GM23248 (cell line): ENCODE measurements around the gene CAMP. TPM values are rescaled to one million over a fixed set of nuclear protein-coding genes. Genes with fewer than 3 reads are reported as not detected.
A peak's percentile ranks its signal among the peaks of the same experiment; 100 is the strongest.

ENCODE experiments used
- DNase-seq: peaks from one replicate; pipeline ENCODE4 v3.0.0-alpha.2; 2015
- H2AFZ ChIP-seq: fragments of 200-600 bp; sonication (generic); 2 replicates; pipeline ENCODE4 v1.6.1; 2016; ENCODE audit warnings: antibody characterized with exemption
- H3F3A ChIP-seq: fragments of 200-600 bp; sonication (generic); 2 replicates; pipeline ENCODE4 v1.6.1; 2016; ENCODE audit warnings: mild to moderate bottlenecking, antibody characterized with exemption, mixed run types; ENCODE audit not compliant: insufficient read depth
- H3K27ac ChIP-seq: fragments of 200-600 bp; sonication (generic); 2 replicates; pipeline ENCODE4 v1.5.1; 2016; ENCODE audit warnings: mild to moderate bottlenecking
- H3K27me3 ChIP-seq: fragments of 200-600 bp; sonication (generic); replicated peaks from 2 replicates; pipeline ENCODE4 v1.6.1; 2016; ENCODE audit warnings: mild to moderate bottlenecking; ENCODE audit not compliant: insufficient read depth
- H3K36me3 ChIP-seq: fragments of 200-600 bp; sonication (generic); 2 replicates; pipeline ENCODE4 v1.6.1; 2016; ENCODE audit warnings: low read depth, mild to moderate bottlenecking
- H3K4me1 ChIP-seq: fragments of 200-600 bp; sonication (generic); 2 replicates; pipeline ENCODE4 v1.6.1; 2016; ENCODE audit warnings: mild to moderate bottlenecking; ENCODE audit not compliant: insufficient read depth
- H3K4me2 ChIP-seq: fragments of 200-600 bp; sonication (generic); one replicate; pipeline ENCODE4 v1.6.1; 2016; ENCODE audit warnings: mild to moderate bottlenecking; ENCODE audit not compliant: unreplicated experiment
- H3K4me3 ChIP-seq: fragments of 200-600 bp; sonication (generic); 2 replicates; pipeline ENCODE4 v1.5.1; 2016; ENCODE audit warnings: mild to moderate bottlenecking
- H3K79me2 ChIP-seq: fragments of 200-600 bp; sonication (generic); 2 replicates; pipeline ENCODE4 v1.6.1; 2016; ENCODE audit warnings: mild to moderate bottlenecking; ENCODE audit not compliant: insufficient read depth
- H3K9ac ChIP-seq: fragments of 200-600 bp; sonication (generic); 2 replicates; pipeline ENCODE4 v1.6.1; 2016; ENCODE audit warnings: mild to moderate bottlenecking
- H3K9me2 ChIP-seq: fragments of 200-600 bp; sonication (generic); 2 replicates; pipeline ENCODE4 v1.6.1; 2016; ENCODE audit warnings: mixed run types, mild to moderate bottlenecking, moderate library complexity; ENCODE audit not compliant: insufficient read depth
- H3K9me3 ChIP-seq: fragments of 200-600 bp; sonication (generic); one replicate; pipeline ENCODE4 v1.6.1; 2017; ENCODE audit warnings: low read depth
- H4K20me1 ChIP-seq: fragments of 200-600 bp; sonication (generic); 2 replicates; pipeline ENCODE4 v1.6.0; 2016; ENCODE audit not compliant: insufficient read depth
- EZH2 ChIP-seq: fragments of 200-600 bp; sonication (generic); IDR thresholded peaks from 2 replicates; pipeline ENCODE4 v1.6.1; 2018; ENCODE audit warnings: antibody characterized with exemption, mild to moderate bottlenecking; ENCODE audit not compliant: insufficient read depth, poor library complexity, severe bottlenecking
- EZH2phosphoT487 ChIP-seq: fragments of 200-600 bp; sonication (generic); IDR thresholded peaks from 2 replicates; pipeline ENCODE4 v1.6.1; 2018; ENCODE audit warnings: antibody characterized with exemption, moderate library complexity, mild to moderate bottlenecking, low read depth; ENCODE audit not compliant: insufficient read depth
- WGBS, 2 experiments: methylation state at CpG; one replicate each; pipeline ENCODE4 v1.1.6; 2015 to 2017; ENCODE audit warnings: low lambda C conversion rate in 2 of 2, low coverage in 1 of 2; ENCODE audit errors: missing lambda C conversion rate in 2 of 2; 5-methylcytosine and 5-hydroxymethylcytosine counted together
- in situ Hi-C: fragments of 300-500 bp; cut with MboI; formaldehyde crosslinking; loops from 2 replicates; pipeline ENCODE4 v1.15.0; 2020
- polyA plus RNA-seq: library from polyadenylated mRNA; unstranded; fragments of >200 nt; fragmentation: Nextera tagmentation; extraction: Ambion mirVana; gene quantifications from 2 replicates; pipeline ENCODE4 v1.2.1, GENCODE V29; 2016
- total RNA-seq: library from RNA; depleted of rRNA; stranded (reverse); fragments of >200 nt; shearing (Covaris generic); gene quantifications from 2 replicates; pipeline ENCODE4 v1.2.3, GENCODE V29; 2014

Gene CAMP
- total and polyA plus RNA-seq, 2 experiments from 2014 or later = not detected

DNA sequence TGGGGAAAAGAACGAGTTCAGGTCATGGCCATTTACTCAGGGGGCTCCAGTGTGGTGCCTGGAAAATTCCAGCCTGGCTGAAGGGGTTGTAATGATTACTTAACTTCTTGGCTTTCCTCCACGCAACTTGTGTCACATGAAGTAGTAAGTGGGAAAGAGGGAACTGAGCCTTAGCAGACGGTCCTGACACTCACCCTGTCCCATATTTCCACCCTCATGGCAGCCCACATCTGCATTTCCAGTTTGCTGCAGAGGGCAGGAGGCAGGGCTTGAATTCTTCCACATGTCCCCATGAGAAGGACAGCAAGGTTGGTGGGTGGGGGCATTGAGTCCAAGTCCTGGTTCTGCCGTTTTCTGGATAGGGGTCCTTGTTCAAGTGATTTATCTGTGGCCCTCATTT, 7.8 kb upstream of the CAMP start:
- H3K36me3 ChIP-seq = no peaks in the 10 kb centered on the region
- no peak overlapping the region for H3K9ac ChIP-seq
- peaks cover 7% of the 10 kb centered on the region; the same call in 1 of the 2 replicates for H3F3A ChIP-seq
- TF ChIP-seq EZH2phosphoT487 (no peak), EZH2 (no peak)
- no peaks in the 10 kb centered on the region for H3K79me2 ChIP-seq
- no peaks in the 10 kb centered on the region for H3K9me3 ChIP-seq
- H3K4me1 ChIP-seq = 0 out of 2 replicates have a peak, but pooled peaks cover 4% of the 10 kb centered on the region
- peak; percentile 63 for DNase-seq
- no peak overlapping the region for H2AFZ ChIP-seq
- no peaks in the 10 kb centered on the region for H3K9me2 ChIP-seq
- H3K27ac ChIP-seq = no peak overlapping the region
- no peak overlapping the region for H3K4me3 ChIP-seq
- 14 to 20% methylated on average over 4 of the region's 4 CpGs for WGBS, 2 experiments
- no peaks in the 10 kb centered on the region for H4K20me1 ChIP-seq
- no peaks in the 10 kb centered on the region for H3K27me3 ChIP-seq
- in situ Hi-C loops = no loop called here
- no peak overlapping the region for H3K4me2 ChIP-seq

DNA sequence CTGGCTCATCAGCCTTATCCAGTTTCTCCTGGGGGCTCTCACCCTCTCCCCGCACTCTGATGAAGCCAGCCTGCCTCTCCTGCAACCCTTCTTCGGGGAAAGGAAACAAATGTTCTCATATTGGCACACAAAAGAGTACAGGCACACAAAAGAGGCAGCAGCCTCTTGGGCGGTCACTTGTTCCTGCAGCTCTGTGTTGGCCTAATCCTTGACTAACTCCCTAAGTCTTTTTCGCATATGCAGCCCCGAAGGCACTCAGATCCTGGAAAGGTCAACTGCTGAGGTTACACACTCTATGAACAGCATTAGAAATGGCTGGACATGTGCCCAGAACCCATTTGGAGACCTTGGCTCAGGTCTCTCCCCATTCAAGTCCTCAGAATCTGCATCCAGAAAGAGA, 7.4 kb upstream of the CAMP start:
- Histone ChIP-seq H3K4me3 (no peak overlapping the region), H3K79me2 (no peaks in the 10 kb centered on the region), H4K20me1 (no peaks in the 10 kb centered on the region), H3K27ac (no peak overlapping the region), H3K9ac (no peak overlapping the region), H2AFZ (no peak overlapping the region), H3F3A (peaks cover 7% of the 10 kb centered on the region; the same call in 1 of the 2 replicates), H3K4me1 (0 out of 2 replicates have a peak, but pooled peaks cover 4% of the 10 kb centered on the region), H3K9me2 (no peaks in the 10 kb centered on the region), H3K27me3 (no peaks in the 10 kb centered on the region), H3K4me2 (no peak overlapping the region), H3K36me3 (no peaks in the 10 kb centered on the region), H3K9me3 (no peaks in the 10 kb centered on the region)
- 22 to 25% methylated on average over 5 of the region's 5 CpGs for WGBS, 2 experiments
- in situ Hi-C loops = no loop called here
- TF ChIP-seq EZH2phosphoT487 = no peak
- TF ChIP-seq EZH2 = no peak
- DNase-seq = no peak

DNA sequence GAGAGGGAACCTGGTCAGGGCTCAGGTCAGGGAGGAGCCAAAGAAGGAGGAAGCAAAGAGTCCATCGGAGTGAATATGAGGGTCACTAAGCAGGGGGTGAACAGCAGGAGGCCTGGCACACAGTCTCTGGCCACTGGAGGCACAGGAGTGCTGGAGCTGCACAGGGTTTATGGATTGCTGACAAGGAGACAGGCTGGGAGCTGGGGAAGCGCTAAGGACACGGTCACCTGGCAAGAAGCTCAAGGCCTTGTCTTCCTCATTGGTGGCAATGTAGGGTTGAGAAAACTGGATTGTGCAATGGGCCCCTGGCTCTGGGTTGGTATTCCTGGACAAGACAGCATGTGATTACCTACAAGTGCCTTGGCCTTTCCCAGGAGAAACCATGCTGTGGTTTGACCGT, 5.8 kb upstream of the CAMP start:
- in situ Hi-C loops = no loop called here
- no peaks in the 10 kb centered on the region for H3K27me3 ChIP-seq

DNA sequence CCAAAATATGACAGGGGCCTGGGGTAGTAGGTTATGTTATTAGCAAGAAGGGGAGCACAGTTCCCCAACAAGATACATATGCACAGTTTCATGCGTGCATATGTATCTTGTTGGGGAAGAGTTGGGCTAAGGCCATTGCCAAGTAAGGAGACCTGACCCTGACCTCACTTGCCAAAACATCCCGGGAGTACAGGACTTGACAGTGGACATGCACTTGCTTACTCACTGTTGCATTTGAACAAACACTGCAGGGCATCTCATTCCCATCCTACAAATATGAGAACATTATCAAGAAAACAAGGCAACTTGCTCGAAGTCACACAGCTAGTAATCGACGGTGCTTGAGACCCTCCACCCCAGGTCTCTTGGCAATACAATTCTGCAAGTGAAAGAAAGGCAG, 4.8 kb upstream of the CAMP start:
- in situ Hi-C loops = no loop called here
- H2AFZ ChIP-seq = no peak overlapping the region
- WGBS, 2 experiments = 88 to 94% methylated on average over 5 of the region's 5 CpGs
- H3K79me2 ChIP-seq = no peaks in the 10 kb centered on the region
- 0 out of 2 replicates have a peak, but pooled peaks cover 4% of the 10 kb centered on the region for H3K4me1 ChIP-seq
- TF ChIP-seq EZH2phosphoT487 = no peak
- TF ChIP-seq EZH2 = no peak
- DNase-seq = no peak
- H3F3A ChIP-seq = peaks cover 7% of the 10 kb centered on the region; the same call in 1 of the 2 replicates
- no peaks in the 10 kb centered on the region for H4K20me1 ChIP-seq
- H3K9ac ChIP-seq = no peak overlapping the region
- H3K4me2 ChIP-seq = no peak overlapping the region
- H3K36me3 ChIP-seq = no peaks in the 10 kb centered on the region
- H3K27me3 ChIP-seq = no peaks in the 10 kb centered on the region
- no peak overlapping the region for H3K27ac ChIP-seq
- H3K4me3 ChIP-seq = no peak overlapping the region
- H3K9me3 ChIP-seq = no peaks in the 10 kb centered on the region
- H3K9me2 ChIP-seq = no peaks in the 10 kb centered on the region

More for the DNA sequence above, 5.8 kb upstream of the CAMP start:
- no peak for DNase-seq
- 0 out of 2 replicates have a peak, but pooled peaks cover 4% of the 10 kb centered on the region for H3K4me1 ChIP-seq
- no peaks in the 10 kb centered on the region for H3K79me2 ChIP-seq
- no peaks in the 10 kb centered on the region for H3K9me3 ChIP-seq
- no peaks in the 10 kb centered on the region for H3K9me2 ChIP-seq
- no peaks in the 10 kb centered on the region for H4K20me1 ChIP-seq
- no peak overlapping the region for H3K4me3 ChIP-seq
- WGBS, 2 experiments = 91 to 95% methylated on average over 4 of the region's 4 CpGs
- no peaks in the 10 kb centered on the region for H3K36me3 ChIP-seq
- no peak overlapping the region for H3K4me2 ChIP-seq
- no peak overlapping the region for H3K9ac ChIP-seq
- H3F3A ChIP-seq = peaks cover 7% of the 10 kb centered on the region; the same call in 1 of the 2 replicates
- TF ChIP-seq EZH2 = no peak
- TF ChIP-seq EZH2phosphoT487 = no peak
- no peak overlapping the region for H2AFZ ChIP-seq
- no peak overlapping the region for H3K27ac ChIP-seq

DNA sequence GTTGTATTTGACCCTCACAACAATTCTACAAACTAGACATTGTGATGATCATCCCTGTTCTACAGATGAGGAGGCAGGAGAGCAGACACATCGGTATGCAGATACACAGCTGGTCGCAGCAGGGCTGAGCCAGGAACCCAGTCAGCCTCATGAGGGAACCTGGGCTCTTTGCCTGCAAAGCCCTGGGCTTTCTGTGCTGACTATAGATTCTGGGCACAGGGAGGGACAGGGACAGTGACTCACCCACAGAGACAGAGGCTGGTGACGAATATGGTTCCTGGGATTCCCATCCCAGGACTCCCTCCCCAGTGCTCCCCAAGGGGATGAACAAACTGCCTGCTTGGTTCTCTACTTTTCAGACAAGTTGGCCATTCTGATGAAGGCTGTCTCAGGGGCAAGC, 3.8 kb upstream of the CAMP start:
- in situ Hi-C loops = no loop called here
- Histone ChIP-seq H3K79me2 (no peaks in the 10 kb centered on the region), H3K4me2 (no peak overlapping the region), H3K9ac (no peak overlapping the region), H3K36me3 (no peaks in the 10 kb centered on the region), H3K4me3 (no peak overlapping the region), H3K9me2 (no peaks in the 10 kb centered on the region), H3K4me1 (0 out of 2 replicates have a peak, but pooled peaks cover 4% of the 10 kb centered on the region), H3K27me3 (no peaks in the 10 kb centered on the region), H4K20me1 (no peaks in the 10 kb centered on the region), H3K27ac (no peak overlapping the region), H3K9me3 (no peaks in the 10 kb centered on the region), H3F3A (peaks cover 7% of the 10 kb centered on the region; the same call in 1 of the 2 replicates), H2AFZ (no peak overlapping the region)
- DNase-seq = peak; percentile 88
- 0 to 7% methylated on average over 3 of the region's 3 CpGs for WGBS, 2 experiments
- TF ChIP-seq EZH2phosphoT487 = no peak
- TF ChIP-seq EZH2 = no peak
